Measurements from ENCODE around the gene FPR1. TPM values are rescaled to one million over a fixed set of nuclear protein-coding genes. Genes with fewer than 3 reads are reported as not detected.

The FPR1 gene
- total and polyA plus RNA-seq, 2 of the 4 experiments (the other 2 are of a cell fraction): not detected

DNA sequence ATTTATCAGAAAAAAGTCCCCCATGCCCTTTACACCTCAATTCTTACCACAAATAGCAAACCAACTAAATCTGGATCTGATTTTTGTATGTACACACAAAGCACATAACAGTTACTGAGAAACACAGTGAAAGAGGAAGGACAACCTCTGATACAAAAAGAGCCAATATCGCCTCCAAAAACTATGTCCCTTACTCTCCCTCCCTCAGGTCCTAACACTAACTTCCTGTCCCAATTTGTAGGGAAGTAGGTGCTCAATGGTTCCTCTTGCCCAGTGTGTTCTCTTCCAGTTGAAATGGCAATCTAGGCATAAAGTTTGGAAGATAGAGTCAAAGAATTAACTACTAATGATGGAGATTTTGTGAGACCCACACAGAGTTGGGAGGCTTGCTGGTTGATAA, 27.5 kb upstream of the FPR1 start:
- H2BK5ac ChIP-seq (ENCODE audit: low read depth, low read length, poor library complexity, severe bottlenecking): no peak overlapping the region
- dilution Hi-C loops (cut with HindIII; ENCODE audit: low sequenced_read_pairs, unreplicated experiment): no loop called here
- H4K20me1 ChIP-seq (ENCODE audit: insufficient read depth, low read length): no peaks in the 10 kb centered on the region
- H4K91ac ChIP-seq (ENCODE audit: insufficient read depth, low read depth, low read length): no peak overlapping the region
- H3K4me2 ChIP-seq (ENCODE audit: low read depth, low read length): no peak overlapping the region
- H3K4me1 ChIP-seq (ENCODE audit: control insufficient read depth, insufficient read depth, low read length): no peaks in the 10 kb centered on the region
- intact Hi-C loops (cut with micrococcal nuclease): loop anchor here (2.0 to 5.0 kb wide), 3 partner anchors 114 to 442 kb away; no protein-coding TSS in a partner anchor
- H2BK15ac ChIP-seq (ENCODE audit: low read depth, low read length): no peak overlapping the region
- WGBS, 2 experiments (ENCODE audit: extremely low coverage in 2 of 2, insufficient read length in 1 of 2): no CpG with 5 or more reads among the region's 1 CpG
- H3K9me1 ChIP-seq (ENCODE audit: insufficient read depth, low read length): no peaks in the 10 kb centered on the region
- no peak overlapping the region for H3K14ac ChIP-seq (replicated peaks; ENCODE audit: low read depth, low read length)
- no peaks in the 10 kb centered on the region for H3K36me3 ChIP-seq (ENCODE audit: control insufficient read depth, insufficient read depth, low read length)
- ChIA-PET POLR2A (ENCODE audit: unreplicated experiment) (no interaction called here), CTCF (no interaction called here)
- H2AK5ac ChIP-seq (ENCODE audit: low read depth, low read length): no peak overlapping the region
- no peak overlapping the region for H3K27ac ChIP-seq (ENCODE audit: insufficient read depth, low read length)
- H3K9me3 ChIP-seq (ENCODE audit: control insufficient read depth, insufficient read depth, low read length): no peaks in the 10 kb centered on the region
- H3K9ac ChIP-seq (ENCODE audit: low read depth, low read length): no peak overlapping the region
- H3K79me1 ChIP-seq (ENCODE audit: low read depth in 1 of 2, low read length in 2 of 2): no peaks in the 10 kb centered on the region
- no peak overlapping the region for H2BK120ac ChIP-seq (ENCODE audit: low read depth, low read length)
- in situ Hi-C loops (cut with MboI; ENCODE audit: low sequenced_read_pairs): loop anchor here (10.0 kb wide), 1 partner anchor 114 kb away; no protein-coding TSS in a partner anchor
- H3K23ac ChIP-seq (ENCODE audit: low read depth, low read length): no peak overlapping the region
- H4K8ac ChIP-seq (ENCODE audit: low read depth in 2 of 2, low read length in 2 of 2): no peak overlapping the region
- H3K56ac ChIP-seq (ENCODE audit: extremely low read depth, insufficient read depth, low read length): no peak overlapping the region
- no peak overlapping the region for H2AK9ac ChIP-seq (replicated peaks; ENCODE audit: low read depth, low read length, poor library complexity)
- H3K18ac ChIP-seq (ENCODE audit: low read depth, low read length): no peak overlapping the region
- BruUV-seq (replicated peaks): no TSS peak
- DNase-seq: no peak
- no peak overlapping the region for H2BK20ac ChIP-seq (ENCODE audit: low read depth, low read length)
- H3K27me3 ChIP-seq (ENCODE audit: control insufficient read depth, insufficient read depth, low read length): peaks cover 2% of the 10 kb centered on the region; the same call in 1 of the 2 replicates
- TF ChIP-seq, protein P1, sequence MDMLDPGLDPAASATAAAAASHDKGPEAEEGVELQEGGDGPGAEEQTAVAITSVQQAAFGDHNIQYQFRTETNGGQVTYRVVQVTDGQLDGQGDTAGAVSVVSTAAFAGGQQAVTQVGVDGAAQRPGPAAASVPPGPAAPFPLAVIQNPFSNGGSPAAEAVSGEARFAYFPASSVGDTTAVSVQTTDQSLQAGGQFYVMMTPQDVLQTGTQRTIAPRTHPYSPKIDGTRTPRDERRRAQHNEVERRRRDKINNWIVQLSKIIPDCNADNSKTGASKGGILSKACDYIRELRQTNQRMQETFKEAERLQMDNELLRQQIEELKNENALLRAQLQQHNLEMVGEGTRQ (IDR thresholded peaks at IDR 0.05; ENCODE audit: low read depth, low read length): no peak
- TF ChIP-seq, protein P2, sequence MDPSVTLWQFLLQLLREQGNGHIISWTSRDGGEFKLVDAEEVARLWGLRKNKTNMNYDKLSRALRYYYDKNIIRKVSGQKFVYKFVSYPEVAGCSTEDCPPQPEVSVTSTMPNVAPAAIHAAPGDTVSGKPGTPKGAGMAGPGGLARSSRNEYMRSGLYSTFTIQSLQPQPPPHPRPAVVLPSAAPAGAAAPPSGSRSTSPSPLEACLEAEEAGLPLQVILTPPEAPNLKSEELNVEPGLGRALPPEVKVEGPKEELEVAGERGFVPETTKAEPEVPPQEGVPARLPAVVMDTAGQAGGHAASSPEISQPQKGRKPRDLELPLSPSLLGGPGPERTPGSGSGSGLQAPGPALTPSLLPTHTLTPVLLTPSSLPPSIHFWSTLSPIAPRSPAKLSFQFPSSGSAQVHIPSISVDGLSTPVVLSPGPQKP (IDR thresholded peaks at IDR 0.05; ENCODE audit: borderline replicate concordance, low read depth, low read length): no peak
- no peak for TF ChIP-seq BHLHE40 (IDR thresholded peaks at IDR 0.05; ENCODE audit: low read depth, low read length)
- TF ChIP-seq RFX5 (IDR thresholded peaks at IDR 0.05; ENCODE audit: low read depth, low read length): no peak
- no peak for TF ChIP-seq RCOR1 (IDR thresholded peaks at IDR 0.05; ENCODE audit: insufficient replicate concordance, low read length)
- no peak for TF ChIP-seq CHD1 (IDR thresholded peaks at IDR 0.05; ENCODE audit: low read depth, low read length)
- TF ChIP-seq RAD21 (IDR thresholded peaks at IDR 0.05; ENCODE audit: low read length): no peak
- TF ChIP-seq, protein P3, sequence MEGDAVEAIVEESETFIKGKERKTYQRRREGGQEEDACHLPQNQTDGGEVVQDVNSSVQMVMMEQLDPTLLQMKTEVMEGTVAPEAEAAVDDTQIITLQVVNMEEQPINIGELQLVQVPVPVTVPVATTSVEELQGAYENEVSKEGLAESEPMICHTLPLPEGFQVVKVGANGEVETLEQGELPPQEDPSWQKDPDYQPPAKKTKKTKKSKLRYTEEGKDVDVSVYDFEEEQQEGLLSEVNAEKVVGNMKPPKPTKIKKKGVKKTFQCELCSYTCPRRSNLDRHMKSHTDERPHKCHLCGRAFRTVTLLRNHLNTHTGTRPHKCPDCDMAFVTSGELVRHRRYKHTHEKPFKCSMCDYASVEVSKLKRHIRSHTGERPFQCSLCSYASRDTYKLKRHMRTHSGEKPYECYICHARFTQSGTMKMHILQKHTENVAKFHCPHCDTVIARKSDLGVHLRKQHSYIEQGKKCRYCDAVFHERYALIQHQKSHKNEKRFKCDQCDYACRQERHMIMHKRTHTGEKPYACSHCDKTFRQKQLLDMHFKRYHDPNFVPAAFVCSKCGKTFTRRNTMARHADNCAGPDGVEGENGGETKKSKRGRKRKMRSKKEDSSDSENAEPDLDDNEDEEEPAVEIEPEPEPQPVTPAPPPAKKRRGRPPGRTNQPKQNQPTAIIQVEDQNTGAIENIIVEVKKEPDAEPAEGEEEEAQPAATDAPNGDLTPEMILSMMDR (conservative IDR thresholded peaks at IDR 0.05; ENCODE audit: low read depth, low read length): no peak
- no peak for ATAC-seq (ENCODE audit: low read depth)
- H4K5ac ChIP-seq (ENCODE audit: low read depth, low read length): no peak overlapping the region
- no peak overlapping the region for H2AFZ ChIP-seq (replicated peaks; ENCODE audit: low read length, poor library complexity)
- H3K4me3 ChIP-seq (ENCODE audit: insufficient read depth, low read depth, low read length): no peak overlapping the region
- no peak overlapping the region for H3K4ac ChIP-seq (ENCODE audit: low read depth, low read length)
